GM12878 (cell line): ENCODE data around the gene TUB. TPM values are rescaled to one million over a fixed set of nuclear protein-coding genes. Genes with fewer than 3 reads are reported as not detected.

ENCODE experiments used
- ATAC-seq: fragments of 200-7000 bp; cut with Tn5 transposase; 3 replicates; pipeline ENCODE4 v1.9.1; 2020; ENCODE audit warnings: mild to moderate bottlenecking, moderate library complexity
- BruUV-seq: library from RNA; stranded (reverse); fragments of 400-500 nt; replicated peaks from 2 replicates; lab custom pipeline; 2021; lab: Mats Ljungman, UMichigan
- CTCF ChIA-PET: fragments of 300-600 bp; sonication (Branson Sonifier 250); formaldehyde crosslinking; extraction: SDS; loops from one replicate; lab custom pipeline; 2021; ENCODE audit warnings: inconsistent platforms; lab: Yijun Ruan, JAX
- POLR2A ChIA-PET: fragments of 350-600 bp; formaldehyde crosslinking; extraction: SDS; loops from one replicate; lab custom pipeline; 2021; ENCODE audit warnings: inconsistent platforms; lab: Charles Lee
- RAD21 ChIA-PET: fragments of 300-600 bp; sonication (Branson Sonifier 250); formaldehyde crosslinking; loops from one replicate; lab custom pipeline; 2023; ENCODE audit warnings: antibody characterized with exemption; ENCODE audit not compliant: unreplicated experiment; lab: Charles Lee
- SMC1A ChIA-PET: fragments of 300-600 bp; sonication (Branson Sonifier 250); formaldehyde crosslinking; loops from one replicate; lab custom pipeline; 2023; ENCODE audit not compliant: unreplicated experiment, uncharacterized antibody; lab: Charles Lee
- DNase-seq: peaks from one replicate; pipeline ENCODE4 v3.0.0-alpha.2; 2011; ENCODE audit warnings: low read depth, low spot score
- FAIRE-seq: peaks from 3 replicates; lab custom pipeline; 2011; peaks lifted over from hg19 to GRCh38; lab: Jason Lieb, UNC
- H2AFZ ChIP-seq: 2 replicates; pipeline ENCODE4 v1.6.0; 2011; ENCODE audit warnings: low read depth, low read length, control low read depth; ENCODE audit not compliant: control insufficient read depth
- H3K27ac ChIP-seq: 2 replicates; pipeline ENCODE4 v1.5.1; 2011; ENCODE audit warnings: control low read depth; ENCODE audit not compliant: control insufficient read depth, insufficient read depth
- H3K27me3 ChIP-seq, 2 experiments: replicated peaks in 1 of 2; 2 replicates each; pipeline versions ENCODE4 v1.6.0 to v1.6.1; 2011; ENCODE audit warnings: low read length in 1 of 2; ENCODE audit not compliant: control insufficient read depth in 2 of 2, insufficient read depth in 2 of 2
- H3K36me3 ChIP-seq, 2 experiments: 2 replicates each; pipeline ENCODE4 v1.5.1; 2011; ENCODE audit warnings: low read length in 1 of 2; ENCODE audit not compliant: control insufficient read depth in 2 of 2, insufficient read depth in 2 of 2
- H3K4me1 ChIP-seq: 2 replicates; pipeline ENCODE4 v1.6.1; 2011; ENCODE audit warnings: mild to moderate bottlenecking, low read length, moderate library complexity, mixed read lengths; ENCODE audit not compliant: control insufficient read depth, insufficient read depth
- H3K4me2 ChIP-seq: 2 replicates; pipeline ENCODE4 v1.6.0; 2011; ENCODE audit warnings: control low read depth; ENCODE audit not compliant: control insufficient read depth, insufficient read depth
- H3K4me3 ChIP-seq: fragments of 200-600 bp; sonication (generic); 2 replicates; pipeline ENCODE4 v1.5.1; 2016
- H3K79me2 ChIP-seq: 2 replicates; pipeline ENCODE4 v1.6.0; 2011; ENCODE audit warnings: low read length; ENCODE audit not compliant: control insufficient read depth, insufficient read depth
- H3K9ac ChIP-seq: 2 replicates; pipeline ENCODE4 v1.8.0; 2011; ENCODE audit warnings: low read length, control low read depth, mixed read lengths; ENCODE audit not compliant: control insufficient read depth, insufficient read depth
- H3K9me3 ChIP-seq: replicated peaks from 3 replicates; pipeline ENCODE4 v1.5.1; 2011; ENCODE audit warnings: mild to moderate bottlenecking, low read length; ENCODE audit not compliant: control insufficient read depth, insufficient read depth
- H4K20me1 ChIP-seq: 2 replicates; pipeline ENCODE4 v1.6.0; 2011; ENCODE audit not compliant: control insufficient read depth, insufficient read depth
- EZH2 ChIP-seq: IDR thresholded peaks from 2 replicates; pipeline ENCODE4 v1.6.1; 2012; ENCODE audit warnings: low read depth, mild to moderate bottlenecking, control low read depth, inconsistent platforms, low read length, borderline replicate concordance; ENCODE audit not compliant: control insufficient read depth
- FOXK2 ChIP-seq: fragments of 450-650 bp; IDR thresholded peaks from 2 replicates; pipeline ENCODE4 v1.6.1; 2017; ENCODE audit warnings: mild to moderate bottlenecking, moderate library complexity
- KLF5 ChIP-seq: fragments of 450-650 bp; IDR thresholded peaks from 2 replicates; pipeline ENCODE4 v1.6.1; 2014; ENCODE audit warnings: mild to moderate bottlenecking; ENCODE audit not compliant: partially characterized antibody
- MAX ChIP-seq: IDR thresholded peaks from 2 replicates; pipeline ENCODE4 v1.6.1; 2012; ENCODE audit warnings: low read depth, low read length, improper control_type of control experiment
- PKNOX1 ChIP-seq: fragments of 450-650 bp; IDR thresholded peaks from 2 replicates; pipeline ENCODE4 v1.6.1; 2016; ENCODE audit warnings: mild to moderate bottlenecking
- SRF ChIP-seq, 2 experiments: IDR thresholded peaks; 2 replicates each; pipeline ENCODE4 v1.6.1; 2011; ENCODE audit warnings: low read depth in 2 of 2, low read length in 2 of 2, mild to moderate bottlenecking in 1 of 2, moderate library complexity in 1 of 2
- ZBED1 ChIP-seq: IDR thresholded peaks from 2 replicates; pipeline ENCODE4 v1.6.1; 2016; ENCODE audit warnings: borderline replicate concordance
- ZNF687 ChIP-seq: fragments of 450-650 bp; IDR thresholded peaks from 2 replicates; pipeline ENCODE4 v1.6.1; 2017; ENCODE audit warnings: mild to moderate bottlenecking, moderate library complexity
- WGBS: methylation state at CpG from one replicate; pipeline ENCODE4 v1.1.6; 2016; ENCODE audit warnings: low lambda C conversion rate; ENCODE audit not compliant: insufficient replicate concordance, insufficient coverage; ENCODE audit errors: missing lambda C conversion rate; 5-methylcytosine and 5-hydroxymethylcytosine counted together
- in situ Hi-C: fragments of 300-500 bp; cut with MboI; formaldehyde crosslinking; loops from 9 replicates; pipeline ENCODE4 v1.14.3; 2018; ENCODE audit warnings: mixed read lengths
- intact Hi-C: fragments of 100-400 bp; cut with micrococcal nuclease; formaldehyde crosslinking; loops from one replicate; pipeline ENCODE4 v1.14.2; 2022; ENCODE audit not compliant: unreplicated experiment
- polyA plus RNA-seq, 11 experiments: library from polyadenylated mRNA; depleted of rRNA in 4 of 11; unstranded in 6 of 11; stranded (reverse) in 5 of 11; fragments of >200 nt; fragmentation: Nextera tagmentation in 4 of 11; fragmentation: Illumina TruSeq in 1 of 11; extraction: Ambion mirVana in 4 of 11; extraction: Trizol in 1 of 11; gene quantifications; 1 replicate in 1 of 11; 2 replicates in 10 of 11; pipeline versions ENCODE4 v1.2.1 to v1.2.3, GENCODE V29; 2011 to 2016; ENCODE audit warnings: inconsistent platforms in 2 of 11, missing spikeins in 2 of 11, low read depth in 1 of 11
- total RNA-seq, 4 experiments: library from RNA; depleted of rRNA in 3 of 4; stranded (reverse); fragments of >200 nt in 3 of 4; fragmentation: Illumina TruSeq in 1 of 4; extraction: Trizol in 1 of 4; gene quantifications; 2 replicates each; pipeline versions ENCODE4 v1.2.1 to v1.2.3, GENCODE V29; 2013 to 2021
- TF ChIP-seq, protein P1 (sequence below): fragments of 450-650 bp; IDR thresholded peaks from 2 replicates; pipeline ENCODE4 v1.6.1; 2017; ENCODE audit warnings: mild to moderate bottlenecking

The TUB gene
- total and polyA plus RNA-seq, 10 of the 15 experiments (the other 5 are each of a cell fraction or from before 2014, with no cell fraction given), result 0.01 to 0.06 (median 0.03) TPM; not detected in 6

- no peak for TF ChIP-seq PKNOX1
- TF ChIP-seq MAX, result no peak
- TF ChIP-seq ZBED1, result no peak
- TF ChIP-seq, all 136 proteins: peak for 0
Measured at GRCh38 chr11:8084352-8084751, 3.3 kb downstream of the TUB start (continued).

- SMC1A ChIA-PET, result interaction anchor here (1.5 kb wide), 1 partner anchor 14 kb away, joined by 5 read pairs; no protein-coding TSS in a partner anchor
- WGBS, result 20% methylated on average over 11 of the region's 11 CpGs
- Histone ChIP-seq H3K9me3 (no peaks in the 10 kb centered on the region), H3K4me1 (no peaks in the 10 kb centered on the region), H3K27me3 (peaks cover 8 to 18% of the 10 kb centered on the region in 2 experiments), H3K36me3 (no peaks in the 10 kb centered on the region), H3K79me2 (no peaks in the 10 kb centered on the region), H3K4me2 (no peak overlapping the region), H3K4me3 (no peak overlapping the region), H2AFZ (no peak overlapping the region), H3K9ac (no peak overlapping the region), H3K27ac (no peak overlapping the region), H4K20me1 (no peaks in the 10 kb centered on the region)
- POLR2A ChIA-PET, result no interaction called here
- TF ChIP-seq SRF (IDR thresholded peaks at IDR 0.05; ENCODE audit: low read depth in 2 of 2, low read length in 2 of 2) (no peak), KLF5 (no peak), ZNF687 (no peak), FOXK2 (no peak), EZH2 (no peak)
- TF ChIP-seq, protein P1, sequence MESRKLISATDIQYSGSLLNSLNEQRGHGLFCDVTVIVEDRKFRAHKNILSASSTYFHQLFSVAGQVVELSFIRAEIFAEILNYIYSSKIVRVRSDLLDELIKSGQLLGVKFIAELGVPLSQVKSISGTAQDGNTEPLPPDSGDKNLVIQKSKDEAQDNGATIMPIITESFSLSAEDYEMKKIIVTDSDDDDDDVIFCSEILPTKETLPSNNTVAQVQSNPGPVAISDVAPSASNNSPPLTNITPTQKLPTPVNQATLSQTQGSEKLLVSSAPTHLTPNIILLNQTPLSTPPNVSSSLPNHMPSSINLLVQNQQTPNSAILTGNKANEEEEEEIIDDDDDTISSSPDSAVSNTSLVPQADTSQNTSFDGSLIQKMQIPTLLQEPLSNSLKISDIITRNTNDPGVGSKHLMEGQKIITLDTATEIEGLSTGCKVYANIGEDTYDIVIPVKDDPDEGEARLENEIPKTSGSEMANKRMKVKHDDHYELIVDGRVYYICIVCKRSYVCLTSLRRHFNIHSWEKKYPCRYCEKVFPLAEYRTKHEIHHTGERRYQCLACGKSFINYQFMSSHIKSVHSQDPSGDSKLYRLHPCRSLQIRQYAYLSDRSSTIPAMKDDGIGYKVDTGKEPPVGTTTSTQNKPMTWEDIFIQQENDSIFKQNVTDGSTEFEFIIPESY, result no peak
- intact Hi-C loops, result no loop called here
- CTCF ChIA-PET, result interaction anchor here (1.0 kb wide), 1 partner anchor 79 kb away, joined by 3 read pairs; no protein-coding TSS in a partner anchor
- in situ Hi-C loops, result no loop called here
- RAD21 ChIA-PET, result no interaction called here
- no TSS peak for BruUV-seq
- DNase-seq, result no peak
- no peak for ATAC-seq
- FAIRE-seq, result no peak
Measured at GRCh38 chr11:8085011-8085645, 4.1 kb downstream of the TUB start.
